ENCODE measurements around the gene GJB5. TPM values are rescaled to one million over a fixed set of nuclear protein-coding genes. Genes with fewer than 3 reads are reported as not detected.

GJB5 gene
- total and polyA plus RNA-seq, 2 experiments from 2014 or later = not detected

GRCh38 chr1:34800214-34800613 is 45.4 kb downstream of the GJB5 start:
- peak in 1 of 2 donors; percentile 52 for DNase-seq (ENCODE audit: low read depth in 1 of 2, low spot score in 1 of 2)
- no peak overlapping the region for H3K27ac ChIP-seq
- H3K9me3 ChIP-seq (ENCODE audit: low read depth) = no peaks in the 10 kb centered on the region
- H3K4me1 ChIP-seq (ENCODE audit: low read depth) = no peaks in the 10 kb centered on the region
- no peak for TF ChIP-seq CTCF (IDR thresholded peaks at IDR 0.05; ENCODE audit: low read depth, low read length)
- H3K4me3 ChIP-seq = no peak overlapping the region
- H3K27me3 ChIP-seq = no peaks in the 10 kb centered on the region
- no peaks in the 10 kb centered on the region for H3K36me3 ChIP-seq

GRCh38 chr1:34803770-34804169 is 48.9 kb downstream of the GJB5 start:
- DNase-seq (ENCODE audit: low read depth in 1 of 2, low spot score in 1 of 2) = no peak
- H3K9me3 ChIP-seq (ENCODE audit: low read depth) = no peaks in the 10 kb centered on the region
- H3K4me1 ChIP-seq (ENCODE audit: low read depth) = no peaks in the 10 kb centered on the region
- H3K4me3 ChIP-seq = no peak overlapping the region
- no peaks in the 10 kb centered on the region for H3K27me3 ChIP-seq
- H3K36me3 ChIP-seq = no peaks in the 10 kb centered on the region
- no peak overlapping the region for H3K27ac ChIP-seq
- TF ChIP-seq CTCF (IDR thresholded peaks at IDR 0.05; ENCODE audit: low read depth, low read length) = no peak

GRCh38 chr1:34806396-34806795 is 51.5 kb downstream of the GJB5 start:
- H3K27me3 ChIP-seq = no peaks in the 10 kb centered on the region
- H3K9me3 ChIP-seq (ENCODE audit: low read depth) = no peaks in the 10 kb centered on the region
- no peaks in the 10 kb centered on the region for H3K36me3 ChIP-seq
- H3K4me3 ChIP-seq = no peak overlapping the region
- DNase-seq (ENCODE audit: low read depth in 1 of 2, low spot score in 1 of 2) = no peak
- no peak overlapping the region for H3K27ac ChIP-seq
- no peak for TF ChIP-seq CTCF (IDR thresholded peaks at IDR 0.05; ENCODE audit: low read depth, low read length)
- H3K4me1 ChIP-seq (ENCODE audit: low read depth) = no peaks in the 10 kb centered on the region

Other genes starting within 250 kb of the GJB5 start
- gene GJB4, start 4.7 kb downstream of the GJB5 start, total RNA-seq = not detected in 2 replicates
- not detected in 2 replicates for gene GJB4, start 4.7 kb downstream of the GJB5 start, polyA plus RNA-seq
- gene GJB3, start 26.2 kb downstream of the GJB5 start, total RNA-seq = not detected in 2 replicates
- gene GJB3, start 26.2 kb downstream of the GJB5 start, polyA plus RNA-seq = not detected in 2 replicates
- 0.07 and 0.42 TPM in 2 replicates for gene GJA4, start 38.0 kb downstream of the GJB5 start, total RNA-seq
- 0.86 TPM in 1 of 2 replicates, not detected in the other for gene GJA4, start 38.0 kb downstream of the GJB5 start, polyA plus RNA-seq
- 15.4 and 18.1 TPM in 2 replicates for gene SMIM12, start 104.7 kb downstream of the GJB5 start, total RNA-seq
- 57.2 and 61.2 TPM in 2 replicates for gene SMIM12, start 104.7 kb downstream of the GJB5 start, polyA plus RNA-seq
- 0.42 and 0.95 TPM in 2 replicates for gene DLGAP3, start 174.6 kb downstream of the GJB5 start, total RNA-seq
- gene DLGAP3, start 174.6 kb downstream of the GJB5 start, polyA plus RNA-seq = 0.26 and 0.48 TPM in 2 replicates
- gene TMEM35B, start 230.3 kb downstream of the GJB5 start, total RNA-seq = 6.8 and 14.5 TPM in 2 replicates
- gene TMEM35B, start 230.3 kb downstream of the GJB5 start, polyA plus RNA-seq = 24.3 and 42.7 TPM in 2 replicates